GM21576 (cell line): ENCODE data around the gene GNAO1.

ENCODE experiments used
- ATAC-seq: cut with Tn5 transposase; IDR thresholded peaks from one replicate; pipeline ENCODE4 v1.9.1; 2021; ENCODE audit warnings: mild to moderate bottlenecking, moderate library complexity; ENCODE audit not compliant: unreplicated experiment

Gene GNAO1

GRCh38 chr16:56344518-56345405 lies 153.5 kb downstream of the GNAO1 start:
- no peak for ATAC-seq

GRCh38 chr16:56345406-56346050 lies 154.2 kb downstream of the GNAO1 start:
- ATAC-seq, result no peak

DNA sequence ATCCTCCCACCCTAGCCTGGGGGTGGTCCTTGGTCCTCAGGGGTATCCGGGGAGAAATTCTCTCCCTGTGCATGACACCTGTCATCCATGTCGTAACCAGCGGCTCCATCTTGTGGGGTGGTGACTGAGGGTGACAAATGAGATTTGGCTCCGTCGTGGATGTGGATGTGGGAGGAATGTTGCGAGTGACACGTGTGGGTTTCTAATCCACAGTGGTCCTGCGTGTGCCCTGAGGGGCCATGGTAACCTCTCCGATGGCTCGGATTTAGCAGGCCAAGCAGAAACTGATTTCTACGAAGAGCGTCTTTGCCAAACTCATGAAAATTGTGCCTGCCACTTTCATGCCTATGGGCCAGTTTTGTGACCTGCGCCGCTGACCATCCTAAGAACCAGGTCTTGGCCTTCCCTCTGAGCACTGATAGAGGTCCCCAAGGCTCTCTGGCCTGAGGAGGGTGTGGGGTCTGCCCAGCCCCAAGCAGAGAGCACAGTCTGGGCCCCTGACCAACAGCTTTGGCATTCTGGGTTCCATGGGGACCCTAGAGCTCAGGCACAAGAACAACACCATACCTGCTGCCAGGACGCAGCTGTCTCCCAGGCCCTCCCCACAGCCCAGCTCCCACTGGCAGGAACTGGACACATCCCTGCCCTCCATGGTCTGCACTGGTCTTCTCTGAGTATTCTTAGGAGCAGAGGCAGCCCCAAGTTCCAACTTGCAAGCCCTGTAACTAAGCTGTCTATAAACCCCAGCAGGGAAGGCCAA lies 155.0 kb downstream of the GNAO1 start:
- no peak for ATAC-seq

GRCh38 chr16:56347166-56347565 lies 155.9 kb downstream of the GNAO1 start:
- no peak for ATAC-seq

DNA sequence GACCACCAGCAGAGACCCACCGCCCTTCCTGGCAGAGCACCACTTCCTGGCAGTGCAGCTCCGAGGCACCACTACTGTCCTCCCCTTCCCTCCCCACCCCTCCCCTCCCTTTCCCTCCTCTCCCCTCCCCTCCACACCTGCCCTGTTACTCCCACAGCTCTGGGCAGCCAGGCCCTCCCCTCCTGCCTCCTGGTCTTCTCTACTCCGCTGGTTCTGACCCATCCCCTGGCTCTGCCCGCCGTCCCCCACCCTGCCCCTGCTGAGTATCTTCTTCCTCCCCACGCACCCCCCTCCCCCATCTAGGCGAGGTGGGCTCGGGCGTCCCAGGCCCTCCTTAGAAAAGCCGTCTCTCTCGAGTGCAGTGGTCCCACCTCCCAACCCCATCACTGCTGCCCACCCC lies 156.4 kb downstream of the GNAO1 start:
- no peak for ATAC-seq

- ATAC-seq, result no peak
These were observed 157.1 kb downstream of the GNAO1 start for GRCh38 chr16:56348168-56349085.

- ATAC-seq, result no peak
These were observed 157.8 kb downstream of the GNAO1 start for GRCh38 chr16:56349086-56349415.

DNA sequence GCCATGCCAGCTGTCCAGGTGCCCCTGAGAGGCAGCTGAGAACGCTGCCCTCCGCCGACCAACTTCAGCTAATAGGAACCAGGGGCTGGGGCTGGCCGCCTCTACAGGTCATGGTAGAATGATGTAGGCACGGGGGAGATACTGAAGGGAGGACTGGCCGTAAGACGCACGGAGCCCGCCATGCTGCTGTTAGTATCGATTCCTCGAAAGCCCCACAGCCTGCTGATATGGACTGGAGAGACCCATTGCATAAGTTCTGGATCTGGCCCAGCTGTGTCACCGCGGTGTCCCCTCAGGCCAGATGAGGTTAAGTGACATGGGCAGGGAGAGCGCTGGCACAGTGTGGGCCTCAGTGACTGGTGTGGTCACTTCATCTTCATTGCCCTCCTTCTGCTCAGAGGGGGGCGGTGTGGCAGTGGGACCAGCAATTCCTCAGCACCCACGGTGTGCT lies 158.4 kb downstream of the GNAO1 start:
- no peak for ATAC-seq

DNA sequence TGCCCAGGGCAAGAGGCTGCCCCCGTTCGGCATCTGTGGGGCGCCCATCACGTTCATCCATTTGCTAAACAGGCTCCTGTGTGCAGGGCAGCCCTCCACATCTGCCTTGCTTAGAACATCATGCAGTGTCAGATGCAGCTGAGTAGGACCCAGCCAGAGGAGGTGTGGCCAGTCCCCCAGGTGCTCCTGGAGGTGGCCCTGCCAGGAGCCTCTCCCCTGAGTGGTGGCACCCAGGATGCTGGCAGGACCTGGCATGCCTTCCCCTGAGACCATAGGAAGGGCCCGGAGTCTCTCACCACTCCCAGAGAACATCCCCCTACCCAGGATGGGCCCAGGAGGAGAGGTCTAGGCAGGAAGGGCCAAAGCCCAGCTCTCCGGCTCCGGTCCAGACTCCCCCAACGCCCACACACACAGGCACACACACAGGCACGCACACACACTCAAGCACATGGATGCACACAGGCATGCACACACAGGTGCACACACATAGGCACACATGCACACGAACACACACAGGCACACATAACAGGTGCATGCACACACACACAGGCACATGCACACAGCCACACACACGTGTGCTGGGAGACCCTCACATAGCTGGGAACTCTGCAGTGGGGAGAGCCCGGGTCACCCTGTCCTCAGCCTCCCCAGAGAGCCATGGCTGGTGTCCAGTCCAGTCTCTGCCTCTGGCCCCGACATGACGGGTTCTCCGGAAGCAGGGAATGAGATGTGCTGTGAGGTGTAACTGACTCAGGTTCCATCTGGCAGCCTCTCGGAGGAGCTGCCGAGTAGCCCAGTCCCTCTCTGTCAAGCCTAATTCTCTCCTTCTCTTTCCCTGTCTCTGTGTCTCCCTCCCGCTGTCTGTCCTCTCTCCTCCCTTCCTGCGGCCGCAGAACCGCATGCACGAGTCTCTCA lies 159.5 kb downstream of the GNAO1 start:
- ATAC-seq, result no peak

GRCh38 chr16:56351481-56351880 lies 160.2 kb downstream of the GNAO1 start:
- no peak for ATAC-seq

GRCh38 chr16:56352351-56353053 lies 161.2 kb downstream of the GNAO1 start:
- no peak for ATAC-seq

DNA sequence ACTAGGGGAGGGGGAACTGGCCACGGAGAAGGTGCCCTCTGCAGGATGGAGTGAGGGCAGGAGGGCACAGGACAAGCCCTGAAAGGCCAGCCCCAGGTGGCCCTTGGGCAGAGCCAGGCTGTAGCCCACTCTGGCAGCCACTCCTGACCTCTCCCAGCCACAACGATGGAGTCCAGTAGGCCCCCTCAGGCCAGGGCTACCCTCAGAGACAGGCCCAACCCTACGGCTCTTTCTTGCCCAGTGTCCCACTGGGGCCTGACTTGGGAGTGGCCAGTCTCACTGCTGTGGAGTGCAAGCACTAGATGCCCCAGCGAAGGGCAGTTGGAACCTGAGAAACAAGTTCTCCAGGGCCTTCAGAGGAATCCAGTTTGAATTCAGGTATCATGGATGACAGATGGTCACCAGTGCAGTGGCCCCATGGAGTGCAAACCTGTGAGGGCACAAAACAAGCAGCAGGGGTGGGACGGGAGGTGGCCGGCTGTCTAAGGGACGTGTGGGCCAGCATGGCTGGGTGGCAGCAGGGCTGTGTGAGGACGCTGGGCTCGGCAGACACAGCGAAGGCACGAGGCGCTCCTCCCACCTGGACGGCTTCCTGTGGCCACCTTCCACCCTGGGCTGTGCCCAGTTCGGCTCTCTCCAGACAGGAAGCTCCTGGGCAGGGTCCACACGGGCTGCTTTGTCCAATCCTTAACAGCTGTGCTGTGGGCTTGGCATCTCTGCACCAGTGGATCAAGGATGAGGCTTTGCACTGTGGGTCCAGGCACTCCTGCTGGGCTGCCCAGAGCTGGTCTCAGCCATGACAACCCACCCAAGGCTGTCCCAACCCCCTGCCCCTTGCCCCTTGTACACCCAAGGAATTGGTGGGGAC lies 162.0 kb downstream of the GNAO1 start:
- ATAC-seq, result no peak

- no peak for ATAC-seq
These were observed 162.7 kb downstream of the GNAO1 start for GRCh38 chr16:56354016-56354415.

DNA sequence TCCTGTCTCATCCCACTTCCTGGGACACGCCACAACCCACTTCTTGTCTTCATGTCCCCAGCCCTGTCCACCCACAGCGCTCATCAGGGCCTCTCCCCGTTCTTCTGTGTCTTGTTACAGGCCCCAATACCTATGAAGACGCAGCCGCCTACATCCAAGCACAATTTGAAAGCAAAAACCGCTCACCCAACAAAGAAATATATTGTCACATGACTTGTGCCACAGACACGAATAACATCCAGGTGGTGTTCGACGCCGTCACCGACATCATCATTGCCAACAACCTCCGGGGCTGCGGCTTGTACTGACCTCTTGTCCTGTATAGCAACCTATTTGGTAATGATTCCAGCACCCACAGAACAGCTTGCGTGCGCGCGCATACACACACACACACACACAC lies 163.5 kb downstream of the GNAO1 start:
- no peak for ATAC-seq

- ATAC-seq, result no peak
These were observed 163.9 kb downstream of the GNAO1 start for GRCh38 chr16:56355221-56355620.

- ATAC-seq, result no peak
These were observed 164.5 kb downstream of the GNAO1 start for GRCh38 chr16:56355786-56356275.

DNA sequence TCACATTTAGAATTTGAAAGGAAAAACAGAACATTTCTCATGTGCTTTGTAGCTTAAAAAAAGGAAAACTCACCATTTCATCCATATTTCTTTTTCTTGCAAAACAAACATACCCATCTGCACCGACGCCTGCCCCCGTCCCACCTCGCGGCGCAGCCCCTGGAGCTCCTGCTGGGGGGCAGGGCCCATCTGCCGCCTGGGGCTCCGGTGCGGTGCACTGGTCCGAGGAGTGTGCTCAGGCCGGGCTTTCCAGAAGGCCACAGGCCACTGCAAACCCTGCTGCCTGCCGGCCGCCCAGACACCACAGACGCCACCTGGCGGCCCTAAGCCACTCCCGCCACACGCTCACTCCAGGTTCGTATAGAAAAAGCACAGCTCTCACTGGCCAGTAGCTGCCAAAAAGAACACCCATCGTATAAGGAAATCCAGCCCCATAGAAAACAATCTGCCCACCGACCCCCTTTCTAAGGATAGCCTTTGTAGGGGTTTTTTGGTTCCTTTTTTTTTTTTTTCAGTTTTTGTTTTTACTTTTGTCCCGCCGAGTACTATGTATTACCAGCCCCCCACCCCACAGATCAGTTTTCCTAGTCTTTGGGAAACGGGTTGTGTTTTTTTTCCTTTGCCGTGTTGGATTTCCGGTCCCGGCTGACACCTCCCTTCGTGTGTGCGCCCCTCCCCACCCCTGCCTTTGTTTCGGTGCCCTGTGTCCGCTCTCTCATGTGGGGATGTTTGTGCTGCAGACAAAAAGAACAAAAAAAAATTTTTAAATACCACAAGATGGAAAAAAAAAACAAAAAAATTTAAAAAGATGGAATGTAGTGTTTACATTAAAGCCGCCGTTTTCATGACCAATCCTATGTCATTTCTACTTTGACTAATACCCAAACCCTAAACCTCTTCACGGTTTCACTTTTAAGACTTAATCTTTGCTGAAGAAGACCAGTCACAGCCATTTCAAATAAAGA lies 165.3 kb downstream of the GNAO1 start:
- peak; percentile 93 for ATAC-seq
